ENCODE results near the gene NGDN.

NGDN gene

GRCh38 chr14:23430016-23430722 is 39.3 kb upstream of the NGDN start:
- H3K9ac ChIP-seq (ENCODE audit: low read length) = no peak overlapping the region
- H3K79me2 ChIP-seq (ENCODE audit: insufficient read depth, low read length) = no peaks in the 10 kb centered on the region
- H2AFZ ChIP-seq (ENCODE audit: low read length) = no peak overlapping the region
- no peak for TF ChIP-seq CTCF (IDR thresholded peaks at IDR 0.05; ENCODE audit: low read length)
- no peak overlapping the region for H3K27ac ChIP-seq (ENCODE audit: low read depth, low read length, poor library complexity, severe bottlenecking)
- no peaks in the 10 kb centered on the region; the same call in 1 of the 2 replicates for H3K27me3 ChIP-seq (ENCODE audit: insufficient read depth, low read length)
- H3K4me3 ChIP-seq (ENCODE audit: low read depth, low read length, poor library complexity, severe bottlenecking) = no peak overlapping the region
- H3K4me2 ChIP-seq (ENCODE audit: low read length) = no peak overlapping the region
- no peaks in the 10 kb centered on the region for H3K9me2 ChIP-seq (ENCODE audit: low read depth, low read length)
- H3F3A ChIP-seq (ENCODE audit: insufficient read depth, low read length) = no peaks in the 10 kb centered on the region
- no peaks in the 10 kb centered on the region for H3K36me3 ChIP-seq (ENCODE audit: insufficient read depth, low read length)
- H3K9me3 ChIP-seq (ENCODE audit: low read length) = no peaks in the 10 kb centered on the region
- H4K20me1 ChIP-seq (ENCODE audit: insufficient read depth, low read length) = no peaks in the 10 kb centered on the region
- H3K4me1 ChIP-seq (ENCODE audit: insufficient read depth, low read length, severe bottlenecking) = no peaks in the 10 kb centered on the region

DNA sequence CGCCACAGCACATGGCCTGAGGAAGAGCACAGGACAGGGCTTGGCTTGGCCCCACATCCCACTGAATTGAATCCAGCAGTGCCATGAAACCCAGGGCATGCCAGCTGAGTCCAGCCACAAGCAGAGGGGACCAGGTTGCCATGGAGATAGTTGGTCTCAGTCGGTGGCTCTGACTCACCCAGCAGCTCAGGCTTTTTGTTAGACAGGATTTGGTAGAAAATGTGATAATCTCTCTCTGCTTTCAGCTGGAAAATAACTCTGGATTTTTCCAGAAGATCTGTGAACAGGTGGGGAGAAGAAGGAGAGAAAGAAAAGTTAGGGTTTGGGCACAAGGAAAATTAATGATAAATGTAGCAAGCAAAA is 38.8 kb upstream of the NGDN start:
- no peak overlapping the region for H3K9ac ChIP-seq (ENCODE audit: low read length)
- H3K4me3 ChIP-seq (ENCODE audit: low read depth, low read length, poor library complexity, severe bottlenecking) = no peak overlapping the region
- H3K9me3 ChIP-seq (ENCODE audit: low read length) = no peaks in the 10 kb centered on the region
- H3K9me2 ChIP-seq (ENCODE audit: low read depth, low read length) = no peaks in the 10 kb centered on the region
- H3K27ac ChIP-seq (ENCODE audit: low read depth, low read length, poor library complexity, severe bottlenecking) = no peak overlapping the region
- no peak overlapping the region for H2AFZ ChIP-seq (ENCODE audit: low read length)
- no peaks in the 10 kb centered on the region for H3K27me3 ChIP-seq (ENCODE audit: insufficient read depth, low read length)
- H3K4me1 ChIP-seq (ENCODE audit: insufficient read depth, low read length, severe bottlenecking) = no peaks in the 10 kb centered on the region
- no peaks in the 10 kb centered on the region for H3F3A ChIP-seq (ENCODE audit: insufficient read depth, low read length)
- no peak overlapping the region for H3K4me2 ChIP-seq (ENCODE audit: low read length)
- H4K20me1 ChIP-seq (ENCODE audit: insufficient read depth, low read length) = no peaks in the 10 kb centered on the region
- TF ChIP-seq EZH2 (IDR thresholded peaks at IDR 0.05; ENCODE audit: borderline replicate concordance, low read length) (no peak), CTCF (IDR thresholded peaks at IDR 0.05; ENCODE audit: low read length) (no peak)
- no peaks in the 10 kb centered on the region for H3K79me2 ChIP-seq (ENCODE audit: insufficient read depth, low read length)
- no peaks in the 10 kb centered on the region for H3K36me3 ChIP-seq (ENCODE audit: insufficient read depth, low read length)

GRCh38 chr14:23431486-23431885 is 38.0 kb upstream of the NGDN start:
- Histone ChIP-seq H2AFZ (ENCODE audit: low read length) (no peak overlapping the region), H3K9me3 (ENCODE audit: low read length) (no peaks in the 10 kb centered on the region), H3K4me1 (ENCODE audit: insufficient read depth, low read length, severe bottlenecking) (no peaks in the 10 kb centered on the region), H3F3A (ENCODE audit: insufficient read depth, low read length) (no peaks in the 10 kb centered on the region), H3K4me3 (ENCODE audit: low read depth, low read length, poor library complexity, severe bottlenecking) (no peak overlapping the region), H3K27ac (ENCODE audit: low read depth, low read length, poor library complexity, severe bottlenecking) (no peak overlapping the region), H4K20me1 (ENCODE audit: insufficient read depth, low read length) (no peaks in the 10 kb centered on the region), H3K36me3 (ENCODE audit: insufficient read depth, low read length) (no peaks in the 10 kb centered on the region), H3K79me2 (ENCODE audit: insufficient read depth, low read length) (no peaks in the 10 kb centered on the region), H3K4me2 (ENCODE audit: low read length) (no peak overlapping the region), H3K27me3 (ENCODE audit: insufficient read depth, low read length) (0 out of 2 replicates have a peak, but pooled peaks cover 4% of the 10 kb centered on the region), H3K9ac (ENCODE audit: low read length) (no peak overlapping the region), H3K9me2 (ENCODE audit: low read depth, low read length) (no peaks in the 10 kb centered on the region)
- TF ChIP-seq EZH2 (IDR thresholded peaks at IDR 0.05; ENCODE audit: borderline replicate concordance, low read length) (no peak), CTCF (IDR thresholded peaks at IDR 0.05; ENCODE audit: low read length) (no peak)

Data from OCI-LY1 (cell line).